Epithelial cell of proximal tubule (primary cell): ENCODE results near the gene CSDE1. TPM values are rescaled to one million over a fixed set of nuclear protein-coding genes. Genes with fewer than 3 reads are reported as not detected.
A peak's percentile ranks its signal among the peaks of the same experiment; 100 is the strongest.
"Not testable (repeated sequence)": the region's sequence is repeated elsewhere in the genome, so short reads cannot be mapped to it uniquely, and the experiment has no call there.

ENCODE experiments used
- DNase-seq: peaks from one replicate; pipeline ENCODE4 v3.0.0-alpha.2; 2011; ENCODE audit warnings: low read depth
- H3K4me3 ChIP-seq: 2 replicates; pipeline ENCODE4 v1.5.1; 2011; ENCODE audit warnings: low read depth, mild to moderate bottlenecking, low read length
- total RNA-seq: library from RNA; depleted of rRNA; stranded (reverse); fragments of >200 nt; gene quantifications from 2 replicates; pipeline ENCODE4 v1.2.3, GENCODE V29; 2015
- TF ChIP-seq, protein P1 (sequence below): conservative IDR thresholded peaks from 2 replicates; pipeline ENCODE4 v1.5.1; 2012; ENCODE audit warnings: low read depth, mild to moderate bottlenecking, low read length

The CSDE1 gene
- total RNA-seq, result 294 and 312 TPM in 2 replicates

- H3K4me3 ChIP-seq, result peak within 1 kb of the TSS; percentile 100
- peak; percentile 78 for DNase-seq
- TF ChIP-seq, protein P1, sequence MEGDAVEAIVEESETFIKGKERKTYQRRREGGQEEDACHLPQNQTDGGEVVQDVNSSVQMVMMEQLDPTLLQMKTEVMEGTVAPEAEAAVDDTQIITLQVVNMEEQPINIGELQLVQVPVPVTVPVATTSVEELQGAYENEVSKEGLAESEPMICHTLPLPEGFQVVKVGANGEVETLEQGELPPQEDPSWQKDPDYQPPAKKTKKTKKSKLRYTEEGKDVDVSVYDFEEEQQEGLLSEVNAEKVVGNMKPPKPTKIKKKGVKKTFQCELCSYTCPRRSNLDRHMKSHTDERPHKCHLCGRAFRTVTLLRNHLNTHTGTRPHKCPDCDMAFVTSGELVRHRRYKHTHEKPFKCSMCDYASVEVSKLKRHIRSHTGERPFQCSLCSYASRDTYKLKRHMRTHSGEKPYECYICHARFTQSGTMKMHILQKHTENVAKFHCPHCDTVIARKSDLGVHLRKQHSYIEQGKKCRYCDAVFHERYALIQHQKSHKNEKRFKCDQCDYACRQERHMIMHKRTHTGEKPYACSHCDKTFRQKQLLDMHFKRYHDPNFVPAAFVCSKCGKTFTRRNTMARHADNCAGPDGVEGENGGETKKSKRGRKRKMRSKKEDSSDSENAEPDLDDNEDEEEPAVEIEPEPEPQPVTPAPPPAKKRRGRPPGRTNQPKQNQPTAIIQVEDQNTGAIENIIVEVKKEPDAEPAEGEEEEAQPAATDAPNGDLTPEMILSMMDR, result peak; percentile 50
Observed at GRCh38 chr1:114757455-114758255, at the start of gene CSDE1. TSS of gene CSDE1 (minus strand) at chr1:114757984. CDS start at chr1:114739890, 18,094 bp downstream.

DNA sequence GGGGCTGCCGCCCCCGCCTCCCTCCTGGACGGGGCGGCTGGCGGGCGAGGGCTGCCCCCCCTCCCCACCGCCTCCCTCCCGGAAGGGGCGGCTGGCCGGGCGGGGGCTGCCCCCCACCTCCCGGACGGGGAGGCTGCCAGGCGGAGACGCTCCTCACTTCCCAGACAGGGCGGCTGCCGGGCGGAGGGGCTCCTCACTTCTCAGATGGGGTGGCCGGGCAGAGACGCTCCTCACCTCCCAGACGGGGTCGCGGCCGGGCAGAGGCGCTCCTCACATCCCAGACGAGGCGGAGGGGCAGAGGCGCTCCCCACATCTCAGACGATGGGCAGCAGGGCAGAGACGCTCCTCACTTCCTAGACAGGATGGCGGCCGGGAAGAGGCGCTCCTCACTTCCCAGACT lies 46.7 kb upstream of the CSDE1 start:
- not testable (repeated sequence) for H3K4me3 ChIP-seq, DNase-seq

GRCh38 chr1:114803001-114803400 lies 45.2 kb upstream of the CSDE1 start:
- DNase-seq, result peak; percentile 87
- TF ChIP-seq, protein P1, result no peak
- H3K4me3 ChIP-seq, result no peak overlapping the region

DNA sequence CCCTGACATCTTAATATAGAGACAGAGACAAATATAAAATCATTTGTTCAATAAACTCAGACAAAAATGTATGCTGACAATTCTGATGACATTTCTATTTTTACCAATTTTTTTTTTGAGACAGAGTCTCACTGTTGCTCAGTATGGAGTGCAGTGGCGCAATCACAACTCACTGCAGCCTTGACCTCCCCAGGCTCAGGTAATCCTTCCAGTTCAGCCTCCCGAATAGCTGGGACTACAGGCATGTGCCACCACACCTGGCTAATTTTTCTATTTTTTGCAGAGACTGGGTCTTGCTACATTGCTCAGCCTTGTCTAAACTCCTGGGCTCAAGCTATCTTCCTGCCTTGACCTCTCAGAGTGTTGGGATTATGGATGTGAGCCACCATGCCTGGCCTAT lies 36.3 kb upstream of the CSDE1 start:
- no peak overlapping the region for H3K4me3 ChIP-seq
- DNase-seq, result no peak
- TF ChIP-seq, protein P1, result no peak

DNA sequence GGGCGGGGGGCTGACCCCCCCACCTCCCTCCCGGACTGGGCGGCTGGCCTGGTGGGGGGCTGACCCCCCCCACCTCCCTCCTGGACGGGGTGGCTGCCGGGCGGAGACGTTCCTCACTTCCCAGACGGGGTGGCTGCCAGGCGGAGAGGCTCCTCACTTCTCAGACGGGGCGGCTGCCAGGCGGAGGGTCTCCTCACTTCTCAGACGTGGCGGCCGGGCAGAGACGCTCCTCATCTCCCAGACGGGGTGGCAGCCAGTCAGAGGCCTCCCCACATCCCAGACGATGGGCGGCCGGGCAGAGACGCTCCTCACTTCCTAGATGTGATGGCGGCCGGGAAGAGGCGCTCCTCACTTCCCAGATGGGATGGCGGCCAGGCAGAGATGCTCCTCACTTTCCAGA lies 32.8 kb upstream of the CSDE1 start:
- not testable (repeated sequence) for DNase-seq, H3K4me3 ChIP-seq

DNA sequence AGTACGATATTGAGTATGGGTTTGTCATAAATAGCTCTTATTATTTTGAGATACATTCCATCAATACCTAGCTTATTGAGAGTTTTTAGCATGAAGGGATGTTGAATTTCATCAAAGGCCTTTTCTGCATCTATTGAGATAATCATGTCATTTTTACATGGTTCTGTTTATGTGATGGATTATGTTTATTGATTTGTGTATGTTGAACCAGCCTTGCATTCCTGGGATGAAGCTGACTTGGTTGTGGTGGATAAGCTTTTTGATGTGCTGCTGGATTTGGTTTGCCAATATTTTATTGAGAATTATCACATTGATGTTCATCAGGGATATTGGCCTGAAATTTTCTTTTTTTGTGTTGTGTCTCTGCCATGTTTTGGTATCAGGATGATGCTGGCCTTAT lies 28.7 kb upstream of the CSDE1 start:
- not testable (repeated sequence) for H3K4me3 ChIP-seq, DNase-seq

- no peak for DNase-seq
- TF ChIP-seq, protein P1, result no peak
- no peak overlapping the region for H3K4me3 ChIP-seq
Observed at GRCh38 chr1:114782476-114782875, 24.7 kb upstream of the CSDE1 start.

DNA sequence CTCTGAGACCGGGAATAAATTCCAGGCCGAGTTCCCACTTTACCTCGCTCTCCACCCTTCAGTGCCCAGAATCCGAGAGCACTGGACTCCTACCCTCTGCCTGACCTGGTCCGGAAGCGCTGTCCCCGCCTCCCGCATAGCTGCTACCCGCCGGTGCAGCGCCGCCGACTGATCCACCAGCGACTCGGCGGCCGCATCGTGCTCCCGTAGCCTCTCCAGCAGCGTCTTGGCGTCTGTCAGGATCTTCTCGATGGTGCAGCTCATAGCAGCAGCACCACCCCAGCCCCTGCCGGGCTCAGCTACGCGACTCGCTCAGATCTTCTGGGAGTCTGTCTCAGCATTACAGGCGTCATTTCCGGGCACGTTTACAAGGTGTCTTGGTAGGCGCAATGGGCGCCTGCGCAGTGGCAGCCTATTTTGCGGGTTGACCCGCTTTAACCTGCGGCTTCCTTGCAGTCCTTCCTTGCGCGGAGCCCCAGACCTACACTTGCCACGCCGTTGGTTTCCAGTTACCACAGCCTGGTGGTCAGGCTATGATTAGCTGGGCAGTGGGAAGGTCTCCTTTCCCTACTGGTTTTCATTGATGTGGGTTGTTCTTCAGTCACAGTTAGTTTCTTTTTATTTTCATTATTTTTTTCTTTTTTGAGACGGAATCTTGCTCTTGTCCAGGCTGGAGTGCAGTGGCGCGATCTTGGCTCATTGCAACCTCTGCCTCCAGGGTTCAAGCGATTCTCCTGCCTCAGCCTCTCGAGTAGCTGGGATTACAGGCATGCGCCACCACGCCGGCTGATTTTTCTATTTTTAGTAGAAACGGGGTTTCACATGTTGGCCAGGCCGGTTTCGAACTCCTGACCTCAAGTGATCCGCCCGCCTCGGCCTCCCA lies 22.8 kb upstream of the CSDE1 start, which contains the start of gene SIKE1:
Gene SIKE1, minus strand, starts transcription at position 342 of the 883 bp plus-strand sequence. Its CDS starts 78 bp downstream, at position 264.
- TF ChIP-seq, protein P1, result no peak
- peak within 1 kb of the TSS; percentile 99 for H3K4me3 ChIP-seq
- DNase-seq, result peak; percentile 75
